Fibroblast of lung (primary cell): Measurements from ENCODE around the gene TSTD2.
A peak's percentile ranks its signal among the peaks of the same experiment; 100 is the strongest.

Experiments used
- EZH2 ChIP-seq: IDR thresholded peaks from 2 replicates; pipeline ENCODE4 v1.5.1; 2012; ENCODE audit warnings: low read length, control low read depth, mild to moderate bottlenecking; ENCODE audit errors: missing control alignments
- TF ChIP-seq, protein P1 (sequence below), 2 donors: IDR thresholded peaks in 1 of 2; conservative IDR thresholded peaks in 1 of 2; 1 replicate in 1 of 2; 2 replicates in 1 of 2; pipeline ENCODE4 v1.5.1; 2011 to 2012; ENCODE audit warnings: low read length in 2 of 2, control low read depth in 1 of 2, inconsistent platforms in 1 of 2, low read depth in 1 of 2, mild to moderate bottlenecking in 1 of 2

GRCh38 chr9:97598461-97599288, 34.5 kb downstream of the TSTD2 start:
- TF ChIP-seq, protein P1, sequence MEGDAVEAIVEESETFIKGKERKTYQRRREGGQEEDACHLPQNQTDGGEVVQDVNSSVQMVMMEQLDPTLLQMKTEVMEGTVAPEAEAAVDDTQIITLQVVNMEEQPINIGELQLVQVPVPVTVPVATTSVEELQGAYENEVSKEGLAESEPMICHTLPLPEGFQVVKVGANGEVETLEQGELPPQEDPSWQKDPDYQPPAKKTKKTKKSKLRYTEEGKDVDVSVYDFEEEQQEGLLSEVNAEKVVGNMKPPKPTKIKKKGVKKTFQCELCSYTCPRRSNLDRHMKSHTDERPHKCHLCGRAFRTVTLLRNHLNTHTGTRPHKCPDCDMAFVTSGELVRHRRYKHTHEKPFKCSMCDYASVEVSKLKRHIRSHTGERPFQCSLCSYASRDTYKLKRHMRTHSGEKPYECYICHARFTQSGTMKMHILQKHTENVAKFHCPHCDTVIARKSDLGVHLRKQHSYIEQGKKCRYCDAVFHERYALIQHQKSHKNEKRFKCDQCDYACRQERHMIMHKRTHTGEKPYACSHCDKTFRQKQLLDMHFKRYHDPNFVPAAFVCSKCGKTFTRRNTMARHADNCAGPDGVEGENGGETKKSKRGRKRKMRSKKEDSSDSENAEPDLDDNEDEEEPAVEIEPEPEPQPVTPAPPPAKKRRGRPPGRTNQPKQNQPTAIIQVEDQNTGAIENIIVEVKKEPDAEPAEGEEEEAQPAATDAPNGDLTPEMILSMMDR (conservative IDR thresholded peaks at IDR 0.05 in 1 of 2, IDR thresholded peaks at IDR 0.05 in 1 of 2; ENCODE audit: low read depth in 1 of 2, low read length in 2 of 2): peak; percentile 96
- TF ChIP-seq EZH2: no peak
